Vagina (tissue), 2 donors: Measurements from ENCODE around the gene GNB1L.

Source experiments
- POLR2A ChIP-seq, 2 donors: fragments of 450-650 bp; IDR thresholded peaks; one replicate each; pipeline ENCODE4 v1.6.1; 2017; ENCODE audit warnings: antibody characterized with exemption in 2 of 2, mild to moderate bottlenecking in 2 of 2, moderate library complexity in 2 of 2
- POLR2AphosphoS5 ChIP-seq, 2 donors: sonication (generic); formaldehyde crosslinking; IDR thresholded peaks; one replicate each; pipeline ENCODE4 v1.9.0; 2017; ENCODE audit warnings: antibody characterized with exemption in 2 of 2, mild to moderate bottlenecking in 2 of 2, low read depth in 1 of 2; ENCODE audit not compliant: insufficient read depth in 1 of 2
- TF ChIP-seq, protein P1 (sequence below), 3 experiments: fragments of 450-650 bp in 2 of 3; fragments of 200-600 bp in 1 of 3; sonication (generic) in 1 of 3; IDR thresholded peaks; one replicate each; pipeline ENCODE4 v1.5.1; 2017 to 2019; ENCODE audit warnings: antibody characterized with exemption in 3 of 3, mild to moderate bottlenecking in 2 of 3, moderate library complexity in 2 of 3

- no peak for TF ChIP-seq POLR2A (IDR thresholded peaks at IDR 0.05)
- TF ChIP-seq, protein P1, sequence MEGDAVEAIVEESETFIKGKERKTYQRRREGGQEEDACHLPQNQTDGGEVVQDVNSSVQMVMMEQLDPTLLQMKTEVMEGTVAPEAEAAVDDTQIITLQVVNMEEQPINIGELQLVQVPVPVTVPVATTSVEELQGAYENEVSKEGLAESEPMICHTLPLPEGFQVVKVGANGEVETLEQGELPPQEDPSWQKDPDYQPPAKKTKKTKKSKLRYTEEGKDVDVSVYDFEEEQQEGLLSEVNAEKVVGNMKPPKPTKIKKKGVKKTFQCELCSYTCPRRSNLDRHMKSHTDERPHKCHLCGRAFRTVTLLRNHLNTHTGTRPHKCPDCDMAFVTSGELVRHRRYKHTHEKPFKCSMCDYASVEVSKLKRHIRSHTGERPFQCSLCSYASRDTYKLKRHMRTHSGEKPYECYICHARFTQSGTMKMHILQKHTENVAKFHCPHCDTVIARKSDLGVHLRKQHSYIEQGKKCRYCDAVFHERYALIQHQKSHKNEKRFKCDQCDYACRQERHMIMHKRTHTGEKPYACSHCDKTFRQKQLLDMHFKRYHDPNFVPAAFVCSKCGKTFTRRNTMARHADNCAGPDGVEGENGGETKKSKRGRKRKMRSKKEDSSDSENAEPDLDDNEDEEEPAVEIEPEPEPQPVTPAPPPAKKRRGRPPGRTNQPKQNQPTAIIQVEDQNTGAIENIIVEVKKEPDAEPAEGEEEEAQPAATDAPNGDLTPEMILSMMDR (IDR thresholded peaks at IDR 0.05), result no peak
- no peak for TF ChIP-seq POLR2AphosphoS5 (IDR thresholded peaks at IDR 0.05; ENCODE audit: insufficient read depth in 1 of 2, low read depth in 1 of 2)
These were observed 60.9 kb downstream of the GNB1L start for GRCh38 chr22:19793661-19794310.
